NCI-H2227 treated with DMSO at 0.1 percent for 48 hours (cell line): ENCODE measurements around the gene PPM1E.
A peak's percentile ranks its signal among the peaks of the same experiment; 100 is the strongest.

Source experiments
- DNase-seq: peaks from one replicate; lab custom pipeline; 2025; lab: John Stamatoyannopoulos, UW

PPM1E gene

GRCh38 chr17:58996968-58997367 lies 241.3 kb downstream of the PPM1E start:
- DNase-seq = no peak

DNA sequence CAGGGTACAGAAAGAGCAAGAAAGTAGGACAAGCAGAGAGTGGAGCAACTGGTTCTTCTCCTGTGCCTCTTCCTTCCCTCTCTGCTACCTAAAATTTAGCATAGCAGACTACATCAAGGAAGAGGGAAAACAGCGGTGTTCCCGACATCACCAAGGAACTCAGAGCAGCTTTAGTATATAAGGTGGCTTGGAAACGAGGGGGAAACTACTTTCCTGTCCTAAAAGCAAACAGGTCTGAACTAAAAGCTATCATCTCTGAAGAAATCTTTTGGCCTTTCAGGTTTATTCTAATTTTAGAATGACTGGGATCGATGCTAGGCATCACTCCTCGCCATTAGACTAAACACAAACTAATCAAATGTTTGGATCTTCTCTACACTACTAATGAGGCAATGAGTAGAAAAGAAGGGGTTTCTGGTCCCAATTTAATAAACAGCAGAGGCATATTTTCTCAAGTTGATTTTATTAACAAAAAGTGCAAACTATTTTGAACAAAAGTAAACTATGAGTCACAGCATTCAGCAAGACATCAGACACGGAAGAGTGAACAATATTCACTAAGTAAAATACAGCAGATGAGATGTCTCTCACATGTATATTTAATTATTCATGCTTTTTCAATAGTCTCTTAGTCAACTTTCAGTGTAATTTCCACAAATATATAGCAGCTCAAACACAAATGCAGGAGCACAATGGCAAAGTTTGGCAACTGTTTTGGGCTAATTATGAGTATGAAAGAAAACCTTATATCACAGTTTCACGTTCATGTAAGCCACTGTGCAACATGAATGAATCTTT lies 242.3 kb downstream of the PPM1E start:
- no peak for DNase-seq

GRCh38 chr17:58998871-58999270 lies 243.2 kb downstream of the PPM1E start:
- no peak for DNase-seq

GRCh38 chr17:58999500-58999899 lies 243.8 kb downstream of the PPM1E start:
- no peak for DNase-seq

DNA sequence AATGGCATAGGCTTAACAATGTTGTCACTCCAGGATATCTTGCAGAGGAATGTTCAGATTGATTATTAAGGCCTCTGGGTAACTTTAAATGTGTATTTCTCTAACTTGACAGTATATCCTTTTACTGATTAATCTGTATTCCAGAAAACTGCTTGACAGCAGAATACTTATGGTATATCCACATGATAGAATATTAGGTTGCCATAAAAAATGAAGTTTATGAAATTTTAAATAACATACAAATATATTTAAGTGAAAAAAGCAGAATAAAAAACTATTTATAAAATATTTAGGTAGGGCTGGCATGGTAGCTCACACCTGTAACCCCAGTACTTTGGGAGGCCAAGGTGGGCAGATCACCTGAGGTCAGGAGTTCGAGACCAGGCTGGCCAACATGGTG lies 244.4 kb downstream of the PPM1E start:
- no peak for DNase-seq

DNA sequence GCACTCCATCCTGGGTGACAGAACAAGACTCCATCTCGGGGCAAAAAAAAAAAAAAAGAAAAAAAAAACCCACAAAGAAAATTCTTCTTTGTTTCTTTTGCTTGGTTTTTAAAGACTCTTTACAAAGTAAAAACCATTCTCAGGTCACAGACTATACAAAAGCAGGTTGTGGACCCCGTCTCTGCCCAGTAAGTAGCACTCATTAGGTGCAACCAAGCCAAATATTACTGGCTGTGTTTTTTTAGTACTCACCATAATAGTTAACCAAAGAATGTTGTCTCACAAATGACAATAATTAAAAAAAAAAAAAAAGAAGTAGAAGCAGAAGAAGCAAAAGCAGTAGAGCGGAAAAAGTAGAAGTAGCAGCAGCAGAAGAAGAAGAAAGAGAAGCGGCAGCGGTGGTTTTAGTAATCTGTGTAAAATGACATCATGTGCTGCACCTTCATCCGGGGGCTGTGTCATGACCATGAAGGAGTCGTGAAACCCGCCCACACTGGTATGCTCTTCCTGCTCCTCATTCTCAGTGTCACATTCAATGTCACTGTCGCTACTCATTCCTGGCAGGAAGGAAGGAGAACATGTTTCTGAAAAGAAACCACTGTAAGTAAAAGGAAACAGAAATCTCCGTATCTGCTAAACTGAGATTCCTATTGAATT lies 245.6 kb downstream of the PPM1E start:
- DNase-seq = no peak

- no peak for DNase-seq
Measured at GRCh38 chr17:59002126-59002525, 246.5 kb downstream of the PPM1E start.

DNA sequence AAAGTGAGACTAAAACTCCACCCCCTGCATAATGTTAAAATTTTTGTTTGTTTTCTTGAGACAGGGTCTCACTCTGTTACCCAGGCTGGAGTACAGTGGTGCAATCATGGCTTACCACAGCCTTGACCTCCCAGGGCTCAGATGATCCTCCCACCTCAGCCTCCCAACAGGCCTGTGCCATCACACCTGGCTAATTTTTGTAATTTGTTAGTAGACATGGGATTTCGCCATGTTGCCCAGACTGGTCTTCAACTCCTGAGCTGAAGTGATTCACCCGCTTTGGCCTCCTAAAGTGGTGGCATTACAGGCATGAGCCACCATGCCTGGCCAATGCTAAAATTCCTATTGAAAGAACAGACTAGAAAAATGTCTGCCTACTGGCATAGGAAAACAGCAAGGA lies 247.2 kb downstream of the PPM1E start:
- DNase-seq = no peak

DNA sequence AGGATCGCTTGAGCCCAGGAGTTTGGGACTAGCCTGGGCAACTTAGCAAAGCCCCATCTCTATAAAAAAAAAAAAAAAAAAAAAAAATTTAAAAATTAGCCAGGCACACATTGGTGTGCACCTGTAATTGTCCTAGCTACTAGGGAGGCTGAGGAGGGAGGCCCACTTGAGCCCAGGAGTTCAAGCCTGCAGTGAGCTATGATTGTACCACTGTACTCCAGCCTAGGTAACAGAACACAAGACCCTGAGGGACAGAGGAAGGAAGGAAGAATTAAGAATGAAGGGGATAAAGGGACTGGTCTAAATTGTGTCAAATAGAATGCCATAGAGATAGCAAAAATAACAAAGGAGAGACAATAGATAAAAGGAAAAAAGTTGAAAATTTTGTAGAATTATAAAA lies 248.2 kb downstream of the PPM1E start:
- no peak for DNase-seq

- peak; percentile 64 for DNase-seq
Measured at GRCh38 chr17:59004338-59005111, 248.9 kb downstream of the PPM1E start.

- no peak for DNase-seq
Measured at GRCh38 chr17:59007995-59008394, 252.3 kb downstream of the PPM1E start.

GRCh38 chr17:59008737-59009136 lies 253.1 kb downstream of the PPM1E start:
- no peak for DNase-seq

DNA sequence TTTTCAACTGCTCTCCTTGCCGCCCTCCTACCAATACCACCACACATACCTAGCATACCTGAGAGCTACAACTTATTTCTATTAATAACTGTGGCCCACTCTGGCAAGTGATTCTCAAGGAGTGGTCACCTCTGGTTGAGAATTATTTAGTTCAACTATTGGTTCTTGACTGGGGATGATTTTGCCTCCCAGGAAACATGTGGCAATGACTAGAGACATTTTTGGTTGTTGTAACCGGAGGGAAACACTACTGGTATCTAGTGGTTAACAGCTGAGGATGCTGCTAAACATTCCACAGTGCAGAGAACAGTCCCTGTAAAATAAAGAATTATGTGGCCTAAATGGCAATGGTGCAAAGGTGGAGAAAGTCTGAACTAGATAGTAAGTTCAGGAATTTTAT lies 254.4 kb downstream of the PPM1E start:
- no peak for DNase-seq

DNA sequence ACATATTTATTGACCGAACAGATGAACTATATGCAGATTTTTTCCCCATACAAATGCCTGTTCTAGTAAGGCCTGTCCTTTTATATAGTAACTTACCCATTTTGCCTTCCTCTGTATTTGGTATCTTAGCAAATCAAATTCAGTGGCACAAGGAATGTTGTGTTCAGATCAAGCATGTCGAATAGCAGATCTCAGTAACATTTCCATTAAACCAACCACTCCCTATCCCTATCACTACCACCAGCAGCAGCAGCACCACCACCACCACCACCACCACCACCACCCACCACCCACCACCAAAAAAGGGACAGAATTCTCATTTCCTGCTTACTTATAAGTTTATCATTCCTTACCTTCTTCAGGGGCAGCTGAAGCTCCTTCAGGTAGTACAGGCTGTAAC lies 256.3 kb downstream of the PPM1E start:
- no peak for DNase-seq

DNA sequence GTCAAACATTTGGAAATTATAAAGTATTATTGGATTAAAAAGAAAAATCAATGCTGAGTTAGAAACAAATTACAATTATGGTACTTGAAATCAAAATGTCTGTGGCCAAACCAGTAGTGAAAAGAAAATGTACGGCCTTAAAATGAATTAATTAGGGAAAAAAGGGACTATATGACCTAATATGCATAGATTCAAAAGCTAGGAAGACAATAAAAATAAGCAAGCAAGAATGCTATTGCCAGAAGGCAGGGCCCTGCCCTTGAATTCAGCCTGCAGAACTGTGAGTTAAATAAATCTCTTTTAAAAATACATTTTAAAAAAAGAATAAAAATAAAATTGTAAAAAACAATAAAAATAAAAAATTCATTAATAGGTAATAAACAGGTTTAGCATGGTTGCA lies 262.4 kb downstream of the PPM1E start:
- DNase-seq = no peak

DNA sequence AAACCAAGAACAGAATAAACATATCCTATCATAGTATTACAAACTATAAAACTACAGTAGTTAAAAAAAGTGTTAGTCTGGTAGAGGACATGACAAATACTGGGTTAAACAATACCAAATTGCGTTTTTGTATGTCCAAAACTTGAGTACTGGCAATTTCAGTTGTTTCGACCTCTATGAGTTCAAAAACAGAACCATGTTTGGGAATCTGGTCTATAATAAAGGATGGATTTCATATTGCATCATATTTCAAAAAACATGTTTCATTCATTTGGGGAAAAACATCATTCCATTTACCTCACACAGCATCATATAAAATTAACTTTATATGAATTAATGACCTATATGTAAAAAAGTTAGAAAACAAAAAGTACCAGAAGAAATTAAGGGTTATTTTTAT lies 269.3 kb downstream of the PPM1E start:
- no peak for DNase-seq

GRCh38 chr17:59026176-59026939 lies 270.7 kb downstream of the PPM1E start:
- DNase-seq = no peak

DNA sequence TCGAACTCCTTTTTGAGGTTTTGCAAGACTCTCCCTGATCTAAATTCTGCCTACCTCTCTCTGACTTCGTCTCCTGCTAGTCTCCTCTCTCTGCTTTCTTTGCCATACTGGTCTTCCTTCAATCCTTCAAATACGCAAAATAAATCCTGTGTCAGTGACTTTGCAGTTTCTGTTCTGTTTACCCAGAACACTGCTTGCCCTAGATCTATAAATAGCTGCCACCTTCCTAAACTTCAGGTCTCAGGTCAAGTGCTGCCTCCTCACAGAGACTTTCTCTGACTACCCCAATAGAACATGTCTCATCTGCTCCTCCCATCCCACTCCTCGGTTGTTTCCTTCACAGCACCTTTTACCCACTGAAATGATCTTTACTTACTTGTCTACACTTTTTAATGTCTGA lies 272.1 kb downstream of the PPM1E start:
- DNase-seq = no peak

DNA sequence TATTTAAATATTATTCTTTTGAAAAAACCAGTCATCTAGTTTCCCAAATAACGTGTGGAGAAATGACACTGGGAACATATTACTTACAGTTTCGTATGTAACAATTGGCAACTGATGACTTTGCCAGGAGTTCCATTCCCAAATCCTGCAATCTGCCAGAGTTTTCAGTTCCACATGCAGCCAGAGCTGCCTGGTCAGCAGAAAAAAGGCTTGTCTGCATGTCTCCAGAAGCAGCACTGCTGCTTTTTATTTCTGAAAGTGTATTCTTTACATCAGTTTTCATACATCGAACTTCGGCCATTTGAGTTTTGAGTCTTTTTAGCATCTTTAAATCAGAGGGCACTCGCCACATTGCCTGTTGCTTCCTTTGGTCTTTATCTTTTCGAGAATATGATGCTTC lies 272.7 kb downstream of the PPM1E start:
- DNase-seq = no peak

- no peak for DNase-seq
Measured at GRCh38 chr17:59030811-59031210, 275.2 kb downstream of the PPM1E start.
